ENCODE results near the gene SOBP.

SOBP gene

GRCh38 chr6:107589199-107589598 is 99.3 kb downstream of the SOBP start:
- DNase-seq (ENCODE audit: low spot score): no peak

- DNase-seq (ENCODE audit: low spot score): no peak
These were observed 100.0 kb downstream of the SOBP start for GRCh38 chr6:107589934-107590333.

GRCh38 chr6:107590378-107590777 is 100.5 kb downstream of the SOBP start:
- DNase-seq (ENCODE audit: low spot score): no peak

GRCh38 chr6:107591346-107591745 is 101.4 kb downstream of the SOBP start:
- no peak for DNase-seq (ENCODE audit: low spot score)

- DNase-seq (ENCODE audit: low spot score): no peak
These were observed 102.9 kb downstream of the SOBP start for GRCh38 chr6:107592806-107593205.

- no peak for DNase-seq (ENCODE audit: low spot score)
These were observed 104.8 kb downstream of the SOBP start for GRCh38 chr6:107594736-107595135.

GRCh38 chr6:107598091-107598490 is 108.2 kb downstream of the SOBP start:
- DNase-seq (ENCODE audit: low spot score): no peak

- no peak for DNase-seq (ENCODE audit: low spot score)
These were observed 109.1 kb downstream of the SOBP start for GRCh38 chr6:107599043-107599442.

GRCh38 chr6:107600121-107600520 is 110.2 kb downstream of the SOBP start:
- DNase-seq (ENCODE audit: low spot score): no peak

GRCh38 chr6:107600936-107601335 is 111.0 kb downstream of the SOBP start:
- DNase-seq (ENCODE audit: low spot score): peak; percentile 68

GRCh38 chr6:107601406-107601805 is 111.5 kb downstream of the SOBP start:
- DNase-seq (ENCODE audit: low spot score): no peak

GRCh38 chr6:107602321-107603005 is 112.5 kb downstream of the SOBP start:
- no peak for DNase-seq (ENCODE audit: low spot score)

- DNase-seq (ENCODE audit: low spot score): no peak
These were observed 113.1 kb downstream of the SOBP start for GRCh38 chr6:107603006-107603370.

- no peak for DNase-seq (ENCODE audit: low spot score)
These were observed 114.6 kb downstream of the SOBP start for GRCh38 chr6:107604549-107604948.

GRCh38 chr6:107606407-107606806 is 116.5 kb downstream of the SOBP start:
- DNase-seq (ENCODE audit: low spot score): no peak

GRCh38 chr6:107607116-107607515 is 117.2 kb downstream of the SOBP start:
- no peak for DNase-seq (ENCODE audit: low spot score)

- no peak for DNase-seq (ENCODE audit: low spot score)
These were observed 121.3 kb downstream of the SOBP start for GRCh38 chr6:107611094-107611810.

GRCh38 chr6:107612762-107613415 is 123.0 kb downstream of the SOBP start:
- no peak for DNase-seq (ENCODE audit: low spot score)

- DNase-seq (ENCODE audit: low spot score): no peak
These were observed 123.9 kb downstream of the SOBP start for GRCh38 chr6:107613651-107614379.

- DNase-seq (ENCODE audit: low spot score): no peak
These were observed 124.9 kb downstream of the SOBP start for GRCh38 chr6:107614828-107615227.

GRCh38 chr6:107616775-107617174 is 126.9 kb downstream of the SOBP start:
- no peak for DNase-seq (ENCODE audit: low spot score)

GRCh38 chr6:107617341-107617932 is 127.5 kb downstream of the SOBP start:
- no peak for DNase-seq (ENCODE audit: low spot score)

Measured in LoVo (cell line).